ENCODE data around the gene DGKZ.

Gene DGKZ

GRCh38 chr11:46347637-46348311, 511 bp downstream of the DGKZ start:
- no peak for DNase-seq (ENCODE audit: low spot score)

GRCh38 chr11:46348566-46349401, 1.5 kb downstream of the DGKZ start:
- DNase-seq (ENCODE audit: low spot score), result no peak

GRCh38 chr11:46350695-46351094, 3.4 kb downstream of the DGKZ start:
- no peak for DNase-seq (ENCODE audit: low spot score)

GRCh38 chr11:46351148-46351547, 3.9 kb downstream of the DGKZ start:
- DNase-seq (ENCODE audit: low spot score), result no peak

GRCh38 chr11:46351606-46352005, 4.3 kb downstream of the DGKZ start:
- no peak for DNase-seq (ENCODE audit: low spot score)

- peak; percentile 54 for DNase-seq (ENCODE audit: low spot score)
These were observed 5.0 kb downstream of the DGKZ start for GRCh38 chr11:46352063-46352841.

- no peak for DNase-seq (ENCODE audit: low spot score)
These were observed 6.4 kb downstream of the DGKZ start for GRCh38 chr11:46353698-46354097.

GRCh38 chr11:46356924-46357482, 9.7 kb downstream of the DGKZ start:
- no peak for DNase-seq (ENCODE audit: low spot score)

GRCh38 chr11:46357483-46357936, 10.2 kb downstream of the DGKZ start:
- DNase-seq (ENCODE audit: low spot score), result no peak

GRCh38 chr11:46359953-46360352, 12.7 kb downstream of the DGKZ start:
- no peak for DNase-seq (ENCODE audit: low spot score)

- no peak for DNase-seq (ENCODE audit: low spot score)
These were observed 13.6 kb downstream of the DGKZ start for GRCh38 chr11:46360878-46361277.

- peak; percentile 81 for DNase-seq (ENCODE audit: low spot score)
These were observed 14.3 kb downstream of the DGKZ start for GRCh38 chr11:46361283-46362155.

- no peak for DNase-seq (ENCODE audit: low spot score)
These were observed 15.1 kb downstream of the DGKZ start for GRCh38 chr11:46362156-46363030.

- DNase-seq (ENCODE audit: low spot score), result peak; percentile 93
These were observed 15.8 kb downstream of the DGKZ start for GRCh38 chr11:46363031-46363407.

GRCh38 chr11:46363455-46364005, 16.3 kb downstream of the DGKZ start:
- peak; percentile 94 for DNase-seq (ENCODE audit: low spot score)

GRCh38 chr11:46364056-46364455, 16.8 kb downstream of the DGKZ start:
- DNase-seq (ENCODE audit: low spot score), result no peak

GRCh38 chr11:46364791-46365190, 17.5 kb downstream of the DGKZ start:
- DNase-seq (ENCODE audit: low spot score), result no peak

GRCh38 chr11:46366260-46366659, 19.0 kb downstream of the DGKZ start:
- DNase-seq (ENCODE audit: low spot score), result no peak

- no peak for DNase-seq (ENCODE audit: low spot score)
These were observed 19.4 kb downstream of the DGKZ start for GRCh38 chr11:46366661-46367161.
